GM23338 (cell line): ENCODE data around the gene PHLDB1. TPM values are rescaled to one million over a fixed set of nuclear protein-coding genes. Genes with fewer than 3 reads are reported as not detected.

ENCODE experiments used
- ATAC-seq: fragments of 200-7000 bp; cut with Tn5 transposase; 3 replicates; pipeline ENCODE4 v1.9.1; 2020
- DNase-seq: peaks from one replicate; pipeline ENCODE4 v3.0.0-alpha.2; 2015; ENCODE audit warnings: low spot score
- H2AFZ ChIP-seq: fragments of 200-600 bp; sonication (generic); 2 replicates; pipeline ENCODE4 v1.8.0; 2016; ENCODE audit warnings: antibody characterized with exemption, mild to moderate bottlenecking, moderate library complexity
- H3F3A ChIP-seq: fragments of 200-600 bp; sonication (generic); replicated peaks from 2 replicates; pipeline ENCODE4 v1.8.0; 2017; ENCODE audit warnings: antibody characterized with exemption, mixed run types, low read depth
- H3K27ac ChIP-seq: fragments of 200-600 bp; sonication (generic); 2 replicates; pipeline ENCODE4 v1.6.1; 2016; ENCODE audit warnings: low read depth
- H3K27me3 ChIP-seq: fragments of 200-600 bp; sonication (generic); 2 replicates; pipeline ENCODE4 v1.8.0; 2016; ENCODE audit warnings: mild to moderate bottlenecking, mixed run types, moderate library complexity; ENCODE audit not compliant: insufficient read depth
- H3K36me3 ChIP-seq: fragments of 200-600 bp; sonication (generic); 2 replicates; pipeline ENCODE4 v1.8.0; 2016; ENCODE audit warnings: mild to moderate bottlenecking; ENCODE audit not compliant: insufficient read depth
- H3K4me1 ChIP-seq: fragments of 200-600 bp; sonication (generic); 2 replicates; pipeline ENCODE4 v1.8.0; 2016; ENCODE audit warnings: mild to moderate bottlenecking, moderate library complexity; ENCODE audit not compliant: insufficient read depth
- H3K4me2 ChIP-seq: fragments of 200-600 bp; sonication (generic); 2 replicates; pipeline ENCODE4 v1.7.1; 2017; ENCODE audit warnings: mixed run types
- H3K4me3 ChIP-seq: fragments of 200-600 bp; sonication (generic); 2 replicates; pipeline ENCODE4 v1.6.1; 2016; ENCODE audit warnings: mixed run types
- H3K79me2 ChIP-seq: fragments of 200-600 bp; sonication (generic); replicated peaks from 2 replicates; pipeline ENCODE4 v1.8.0; 2017; ENCODE audit warnings: mild to moderate bottlenecking; ENCODE audit not compliant: insufficient read depth
- H3K9me2 ChIP-seq: fragments of 200-600 bp; sonication (generic); 2 replicates; pipeline ENCODE4 v1.8.0; 2017; ENCODE audit not compliant: insufficient read depth
- H4K20me1 ChIP-seq: fragments of 200-600 bp; sonication (generic); replicated peaks from 2 replicates; pipeline ENCODE4 v1.8.0; 2017; ENCODE audit warnings: mild to moderate bottlenecking; ENCODE audit not compliant: insufficient read depth
- H3K27ac Mint-ChIP-seq: 2 replicates; pipeline ENCODE4 v1.8.0; 2020; ENCODE audit warnings: inconsistent platforms, mild to moderate bottlenecking, moderate library complexity, mixed read lengths
- H3K27me3 Mint-ChIP-seq: 3 replicates; pipeline ENCODE4 v1.8.0; 2022; ENCODE audit warnings: low read depth, mild to moderate bottlenecking, moderate library complexity, mixed read lengths, inconsistent platforms; ENCODE audit not compliant: insufficient read depth, poor library complexity
- H3K36me3 Mint-ChIP-seq: 3 replicates; pipeline ENCODE4 v1.8.0; 2021; ENCODE audit warnings: low read depth, mild to moderate bottlenecking, inconsistent platforms, moderate library complexity, mixed read lengths
- H3K4me1 Mint-ChIP-seq: 3 replicates; pipeline ENCODE4 v1.8.0; 2020; ENCODE audit warnings: mild to moderate bottlenecking, inconsistent platforms, mixed read lengths
- H3K4me3 Mint-ChIP-seq: 3 replicates; pipeline ENCODE4 v1.8.0; 2021; ENCODE audit warnings: moderate library complexity, mild to moderate bottlenecking, inconsistent platforms, mixed read lengths
- H3K9me3 Mint-ChIP-seq: 3 replicates; pipeline ENCODE4 v1.8.0; 2020; ENCODE audit warnings: moderate library complexity, mild to moderate bottlenecking, inconsistent platforms, mixed read lengths
- NANOG ChIP-seq: IDR thresholded peaks from 2 replicates; pipeline ENCODE4 v1.6.1; 2016; ENCODE audit warnings: antibody characterized with exemption, borderline replicate concordance
- polyA plus RNA-seq: library from polyadenylated mRNA; unstranded; fragments of >200 nt; fragmentation: Nextera tagmentation; extraction: Ambion mirVana; gene quantifications from 2 replicates; pipeline ENCODE4 v1.2.1, GENCODE V29; 2016
- total RNA-seq: library from RNA; depleted of rRNA; stranded (reverse); fragments of >200 nt; shearing (Covaris generic); gene quantifications from 2 replicates; pipeline ENCODE4 v1.2.3, GENCODE V29; 2014
- TF ChIP-seq, protein P1 (sequence below): fragments of 250-450 bp; sonication (Bioruptor Pico); IDR thresholded peaks from 2 replicates; pipeline ENCODE4 v1.5.0; 2020; ENCODE audit warnings: mild to moderate bottlenecking, moderate library complexity
- TF ChIP-seq, protein P2 (sequence below), 2 experiments: fragments of 200-600 bp in 1 of 2; sonication (generic) in 1 of 2; conservative IDR thresholded peaks; 2 replicates each; pipeline versions ENCODE4 v1.5.1 to v1.6.1; 2016 to 2017; ENCODE audit warnings: antibody characterized with exemption in 2 of 2, low read depth in 2 of 2, mild to moderate bottlenecking in 2 of 2, moderate library complexity in 1 of 2
- TF ChIP-seq, protein P3 (sequence below): IDR thresholded peaks from 2 replicates; pipeline ENCODE4 v1.6.1; 2016; ENCODE audit warnings: antibody characterized with exemption

Gene PHLDB1
- total and polyA plus RNA-seq, 2 experiments from 2014 or later, result 46.0 to 85.2 TPM

DNA sequence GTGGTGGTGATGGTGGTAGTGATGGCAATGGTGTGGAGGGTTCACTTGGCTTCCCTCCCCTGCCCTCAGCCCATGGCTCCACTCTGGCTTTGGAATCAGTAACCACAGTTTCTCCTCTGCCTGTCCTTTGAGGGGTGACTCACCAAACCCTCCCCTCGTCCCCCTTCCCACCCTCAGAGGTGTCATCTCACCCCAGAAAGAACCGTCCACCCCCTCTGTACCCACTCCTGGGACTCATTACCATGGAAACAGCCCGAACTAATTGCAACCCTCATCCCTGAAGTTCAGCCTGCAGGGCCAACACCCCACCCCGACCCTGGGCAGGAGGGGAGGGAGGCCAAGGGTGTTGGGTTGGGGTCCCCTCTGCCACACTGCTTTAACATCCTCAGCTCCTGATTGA lies 26.6 kb downstream of the PHLDB1 start (continued):
- TF ChIP-seq, protein P1, sequence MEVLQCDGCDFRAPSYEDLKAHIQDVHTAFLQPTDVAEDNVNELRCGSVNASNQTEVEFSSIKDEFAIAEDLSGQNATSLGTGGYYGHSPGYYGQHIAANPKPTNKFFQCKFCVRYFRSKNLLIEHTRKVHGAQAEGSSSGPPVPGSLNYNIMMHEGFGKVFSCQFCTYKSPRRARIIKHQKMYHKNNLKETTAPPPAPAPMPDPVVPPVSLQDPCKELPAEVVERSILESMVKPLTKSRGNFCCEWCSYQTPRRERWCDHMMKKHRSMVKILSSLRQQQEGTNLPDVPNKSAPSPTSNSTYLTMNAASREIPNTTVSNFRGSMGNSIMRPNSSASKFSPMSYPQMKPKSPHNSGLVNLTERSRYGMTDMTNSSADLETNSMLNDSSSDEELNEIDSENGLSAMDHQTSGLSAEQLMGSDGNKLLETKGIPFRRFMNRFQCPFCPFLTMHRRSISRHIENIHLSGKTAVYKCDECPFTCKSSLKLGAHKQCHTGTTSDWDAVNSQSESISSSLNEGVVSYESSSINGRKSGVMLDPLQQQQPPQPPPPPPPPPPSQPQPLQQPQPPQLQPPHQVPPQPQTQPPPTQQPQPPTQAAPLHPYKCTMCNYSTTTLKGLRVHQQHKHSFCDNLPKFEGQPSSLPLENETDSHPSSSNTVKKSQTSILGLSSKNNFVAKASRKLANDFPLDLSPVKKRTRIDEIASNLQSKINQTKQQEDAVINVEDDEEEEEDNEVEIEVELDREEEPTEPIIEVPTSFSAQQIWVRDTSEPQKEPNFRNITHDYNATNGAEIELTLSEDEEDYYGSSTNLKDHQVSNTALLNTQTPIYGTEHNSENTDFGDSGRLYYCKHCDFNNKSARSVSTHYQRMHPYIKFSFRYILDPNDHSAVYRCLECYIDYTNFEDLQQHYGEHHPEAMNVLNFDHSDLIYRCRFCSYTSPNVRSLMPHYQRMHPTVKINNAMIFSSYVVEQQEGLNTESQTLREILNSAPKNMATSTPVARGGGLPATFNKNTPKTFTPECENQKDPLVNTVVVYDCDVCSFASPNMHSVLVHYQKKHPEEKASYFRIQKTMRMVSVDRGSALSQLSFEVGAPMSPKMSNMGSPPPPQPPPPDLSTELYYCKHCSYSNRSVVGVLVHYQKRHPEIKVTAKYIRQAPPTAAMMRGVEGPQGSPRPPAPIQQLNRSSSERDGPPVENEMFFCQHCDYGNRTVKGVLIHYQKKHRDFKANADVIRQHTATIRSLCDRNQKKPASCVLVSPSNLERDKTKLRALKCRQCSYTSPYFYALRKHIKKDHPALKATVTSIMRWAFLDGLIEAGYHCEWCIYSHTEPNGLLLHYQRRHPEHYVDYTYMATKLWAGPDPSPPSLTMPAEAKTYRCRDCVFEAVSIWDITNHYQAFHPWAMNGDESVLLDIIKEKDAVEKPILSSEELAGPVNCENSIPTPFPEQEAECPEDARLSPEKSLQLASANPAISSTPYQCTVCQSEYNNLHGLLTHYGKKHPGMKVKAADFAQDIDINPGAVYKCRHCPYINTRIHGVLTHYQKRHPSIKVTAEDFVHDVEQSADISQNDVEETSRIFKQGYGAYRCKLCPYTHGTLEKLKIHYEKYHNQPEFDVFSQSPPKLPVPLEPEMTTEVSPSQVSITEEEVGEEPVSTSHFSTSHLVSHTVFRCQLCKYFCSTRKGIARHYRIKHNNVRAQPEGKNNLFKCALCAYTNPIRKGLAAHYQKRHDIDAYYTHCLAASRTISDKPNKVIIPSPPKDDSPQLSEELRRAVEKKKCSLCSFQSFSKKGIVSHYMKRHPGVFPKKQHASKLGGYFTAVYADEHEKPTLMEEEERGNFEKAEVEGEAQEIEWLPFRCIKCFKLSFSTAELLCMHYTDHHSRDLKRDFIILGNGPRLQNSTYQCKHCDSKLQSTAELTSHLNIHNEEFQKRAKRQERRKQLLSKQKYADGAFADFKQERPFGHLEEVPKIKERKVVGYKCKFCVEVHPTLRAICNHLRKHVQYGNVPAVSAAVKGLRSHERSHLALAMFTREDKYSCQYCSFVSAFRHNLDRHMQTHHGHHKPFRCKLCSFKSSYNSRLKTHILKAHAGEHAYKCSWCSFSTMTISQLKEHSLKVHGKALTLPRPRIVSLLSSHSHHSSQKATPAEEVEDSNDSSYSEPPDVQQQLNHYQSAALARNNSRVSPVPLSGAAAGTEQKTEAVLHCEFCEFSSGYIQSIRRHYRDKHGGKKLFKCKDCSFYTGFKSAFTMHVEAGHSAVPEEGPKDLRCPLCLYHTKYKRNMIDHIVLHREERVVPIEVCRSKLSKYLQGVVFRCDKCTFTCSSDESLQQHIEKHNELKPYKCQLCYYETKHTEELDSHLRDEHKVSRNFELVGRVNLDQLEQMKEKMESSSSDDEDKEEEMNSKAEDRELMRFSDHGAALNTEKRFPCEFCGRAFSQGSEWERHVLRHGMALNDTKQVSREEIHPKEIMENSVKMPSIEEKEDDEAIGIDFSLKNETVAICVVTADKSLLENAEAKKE (CRISPR knock-in tag), result no peak

DNA sequence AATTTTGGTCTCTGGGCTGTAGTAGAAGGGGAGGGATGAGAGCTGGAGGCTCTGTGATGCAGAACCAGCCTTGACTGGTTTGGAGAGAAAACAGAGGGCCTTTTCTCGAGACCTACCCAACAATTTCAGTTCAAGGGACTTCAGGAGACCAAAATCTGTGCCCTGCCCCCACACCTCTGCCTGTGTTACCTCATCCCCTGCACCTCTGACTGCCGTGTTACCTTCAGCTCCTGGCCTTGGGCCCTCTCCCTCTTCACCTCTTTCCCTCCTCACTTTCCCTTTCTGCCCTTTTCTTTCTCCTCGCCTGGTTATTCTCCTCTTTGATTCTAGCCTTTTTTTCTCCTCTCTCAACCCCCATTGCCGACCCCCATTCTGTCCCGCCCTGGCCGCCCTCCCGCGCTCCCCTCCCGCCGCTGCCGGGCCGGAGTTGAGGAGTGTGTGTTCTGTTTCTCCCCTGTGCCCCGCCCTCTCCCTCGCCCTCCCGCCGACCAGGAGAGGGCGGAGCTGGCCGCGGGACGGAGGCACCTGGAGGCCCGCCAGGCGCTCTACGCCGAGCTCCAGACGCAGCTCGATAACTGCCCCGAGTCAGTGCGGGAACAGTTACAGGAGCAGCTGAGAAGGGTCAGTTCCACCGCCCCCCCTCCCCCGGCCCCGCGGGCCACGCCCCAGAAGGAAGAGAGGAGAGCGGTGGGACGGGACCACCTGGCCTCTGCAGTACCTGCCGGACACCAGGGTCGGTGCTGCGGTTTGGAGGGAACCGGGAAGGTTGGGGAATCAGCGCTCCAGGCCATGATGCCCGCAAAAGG lies 27.2 kb downstream of the PHLDB1 start:
- peaks cover 43% of the 10 kb centered on the region for H3K36me3 Mint-ChIP-seq
- H3K27me3 Mint-ChIP-seq, result peaks cover 29% of the 10 kb centered on the region
- no peaks in the 10 kb centered on the region for H3K9me3 Mint-ChIP-seq
- Histone ChIP-seq H3K9me2 (no peaks in the 10 kb centered on the region), H3K27ac (peak overlapping the region; percentile 95), H3F3A (peaks cover 21% of the 10 kb centered on the region), H2AFZ (0 out of 2 replicates have a peak overlapping the region, but pooled peaks have one; percentile 44), H4K20me1 (peaks cover 7% of the 10 kb centered on the region), H3K79me2 (0 out of 2 replicates have a peak, but pooled peaks cover 3% of the 10 kb centered on the region), H3K4me2 (peak overlapping the region; percentile 96), H3K36me3 (peaks cover 8% of the 10 kb centered on the region; the same call in 1 of the 2 replicates), H3K27me3 (no peaks in the 10 kb centered on the region), H3K4me3 (peak overlapping the region; percentile 67), H3K4me1 (peaks cover 22% of the 10 kb centered on the region)
- H3K4me3 Mint-ChIP-seq, result peak overlapping the region; percentile 79
- H3K4me1 Mint-ChIP-seq, result peaks cover 28% of the 10 kb centered on the region
- peak; percentile 90 for ATAC-seq
- DNase-seq, result peak; percentile 96
- peak overlapping the region; percentile 89 for H3K27ac Mint-ChIP-seq
- TF ChIP-seq NANOG, result no peak
- TF ChIP-seq, protein P2, sequence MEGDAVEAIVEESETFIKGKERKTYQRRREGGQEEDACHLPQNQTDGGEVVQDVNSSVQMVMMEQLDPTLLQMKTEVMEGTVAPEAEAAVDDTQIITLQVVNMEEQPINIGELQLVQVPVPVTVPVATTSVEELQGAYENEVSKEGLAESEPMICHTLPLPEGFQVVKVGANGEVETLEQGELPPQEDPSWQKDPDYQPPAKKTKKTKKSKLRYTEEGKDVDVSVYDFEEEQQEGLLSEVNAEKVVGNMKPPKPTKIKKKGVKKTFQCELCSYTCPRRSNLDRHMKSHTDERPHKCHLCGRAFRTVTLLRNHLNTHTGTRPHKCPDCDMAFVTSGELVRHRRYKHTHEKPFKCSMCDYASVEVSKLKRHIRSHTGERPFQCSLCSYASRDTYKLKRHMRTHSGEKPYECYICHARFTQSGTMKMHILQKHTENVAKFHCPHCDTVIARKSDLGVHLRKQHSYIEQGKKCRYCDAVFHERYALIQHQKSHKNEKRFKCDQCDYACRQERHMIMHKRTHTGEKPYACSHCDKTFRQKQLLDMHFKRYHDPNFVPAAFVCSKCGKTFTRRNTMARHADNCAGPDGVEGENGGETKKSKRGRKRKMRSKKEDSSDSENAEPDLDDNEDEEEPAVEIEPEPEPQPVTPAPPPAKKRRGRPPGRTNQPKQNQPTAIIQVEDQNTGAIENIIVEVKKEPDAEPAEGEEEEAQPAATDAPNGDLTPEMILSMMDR (conservative IDR thresholded peaks at IDR 0.05; ENCODE audit: low read depth in 2 of 2), result peak; percentile 23; a peak in 2 of 4 replicates
- TF ChIP-seq, protein P1 (CRISPR knock-in tag), result no peak
- TF ChIP-seq, protein P3, sequence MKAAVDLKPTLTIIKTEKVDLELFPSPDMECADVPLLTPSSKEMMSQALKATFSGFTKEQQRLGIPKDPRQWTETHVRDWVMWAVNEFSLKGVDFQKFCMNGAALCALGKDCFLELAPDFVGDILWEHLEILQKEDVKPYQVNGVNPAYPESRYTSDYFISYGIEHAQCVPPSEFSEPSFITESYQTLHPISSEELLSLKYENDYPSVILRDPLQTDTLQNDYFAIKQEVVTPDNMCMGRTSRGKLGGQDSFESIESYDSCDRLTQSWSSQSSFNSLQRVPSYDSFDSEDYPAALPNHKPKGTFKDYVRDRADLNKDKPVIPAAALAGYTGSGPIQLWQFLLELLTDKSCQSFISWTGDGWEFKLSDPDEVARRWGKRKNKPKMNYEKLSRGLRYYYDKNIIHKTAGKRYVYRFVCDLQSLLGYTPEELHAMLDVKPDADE, result no peak
